LoVo (cell line): Measurements from ENCODE around the gene GAGE1.
"Not testable (repeated sequence)": the region's sequence is repeated elsewhere in the genome, so short reads cannot be mapped to it uniquely, and the experiment has no call there.

ENCODE experiments used
- DNase-seq: peaks from one replicate; pipeline ENCODE4 v3.0.0-alpha.2; 2016; ENCODE audit warnings: low spot score

Gene GAGE1, protein sequence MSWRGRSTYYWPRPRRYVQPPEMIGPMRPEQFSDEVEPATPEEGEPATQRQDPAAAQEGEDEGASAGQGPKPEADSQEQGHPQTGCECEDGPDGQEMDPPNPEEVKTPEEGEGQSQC

DNA sequence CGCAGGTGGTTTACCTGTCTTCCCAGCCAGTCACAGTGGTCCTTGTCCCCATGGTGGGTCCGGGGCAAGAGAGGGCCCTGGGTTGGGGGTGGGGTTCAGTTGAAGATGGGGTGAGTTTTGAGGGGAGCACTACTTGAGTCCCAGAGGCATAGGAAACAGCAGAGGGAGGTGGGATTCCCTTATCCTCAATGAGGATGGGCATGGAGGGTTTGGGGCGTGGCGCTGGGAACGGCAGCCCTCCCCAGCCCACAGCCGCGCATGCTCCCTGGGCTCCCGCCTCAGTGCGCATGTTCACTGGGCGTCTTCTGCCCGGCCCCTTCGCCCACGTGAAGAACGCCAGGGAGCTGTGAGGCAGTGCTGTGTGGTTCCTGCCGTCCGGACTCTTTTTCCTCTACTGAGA, at the start of gene GAGE1:
Gene GAGE1, plus strand, starts transcription at position 301 of the 400 bp plus-strand sequence. CDS start 1,155 bp downstream, outside the sequence.
- DNase-seq, result not testable (repeated sequence)

DNA sequence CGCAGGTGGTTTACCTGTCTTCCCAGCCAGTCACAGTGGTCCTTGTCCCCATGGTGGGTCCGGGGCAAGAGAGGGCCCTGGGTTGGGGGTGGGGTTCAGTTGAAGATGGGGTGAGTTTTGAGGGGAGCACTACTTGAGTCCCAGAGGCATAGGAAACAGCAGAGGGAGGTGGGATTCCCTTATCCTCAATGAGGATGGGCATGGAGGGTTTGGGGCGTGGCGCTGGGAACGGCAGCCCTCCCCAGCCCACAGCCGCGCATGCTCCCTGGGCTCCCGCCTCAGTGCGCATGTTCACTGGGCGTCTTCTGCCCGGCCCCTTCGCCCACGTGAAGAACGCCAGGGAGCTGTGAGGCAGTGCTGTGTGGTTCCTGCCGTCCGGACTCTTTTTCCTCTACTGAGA, 47.8 kb upstream of the GAGE1 start, which contains the start of gene GAGE12E:
Gene GAGE12E, plus strand, starts transcription at position 301 of the 400 bp plus-strand sequence. CDS start 1,155 bp downstream, outside the sequence.
- not testable (repeated sequence) for DNase-seq

DNA sequence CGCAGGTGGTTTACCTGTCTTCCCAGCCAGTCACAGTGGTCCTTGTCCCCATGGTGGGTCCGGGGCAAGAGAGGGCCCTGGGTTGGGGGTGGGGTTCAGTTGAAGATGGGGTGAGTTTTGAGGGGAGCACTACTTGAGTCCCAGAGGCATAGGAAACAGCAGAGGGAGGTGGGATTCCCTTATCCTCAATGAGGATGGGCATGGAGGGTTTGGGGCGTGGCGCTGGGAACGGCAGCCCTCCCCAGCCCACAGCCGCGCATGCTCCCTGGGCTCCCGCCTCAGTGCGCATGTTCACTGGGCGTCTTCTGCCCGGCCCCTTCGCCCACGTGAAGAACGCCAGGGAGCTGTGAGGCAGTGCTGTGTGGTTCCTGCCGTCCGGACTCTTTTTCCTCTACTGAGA, 38.3 kb upstream of the GAGE1 start, which contains the start of gene GAGE12F:
Gene GAGE12F, plus strand, starts transcription at position 301 of the 400 bp plus-strand sequence. CDS start 1,155 bp downstream, outside the sequence.
- DNase-seq, result not testable (repeated sequence)

DNA sequence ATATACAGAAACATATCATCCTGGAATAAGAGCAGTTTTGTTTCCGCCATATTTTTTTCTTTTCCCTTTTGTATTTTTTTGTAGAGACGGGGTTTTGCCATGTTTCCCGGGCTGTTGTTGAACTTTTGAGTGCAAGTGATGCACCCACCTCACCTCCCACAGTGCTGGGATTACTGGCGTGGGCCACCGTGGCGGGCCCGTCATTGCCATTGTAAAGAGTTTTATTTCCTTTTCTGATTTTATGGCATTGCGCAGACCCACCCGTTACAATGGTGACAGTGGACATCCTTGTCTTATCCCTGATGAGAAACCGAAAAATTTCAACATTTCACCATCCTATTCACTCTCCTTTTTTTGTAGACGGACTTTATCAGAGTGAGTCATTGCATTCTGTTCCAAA, 30.1 kb upstream of the GAGE1 start:
- DNase-seq, result not testable (repeated sequence)

DNA sequence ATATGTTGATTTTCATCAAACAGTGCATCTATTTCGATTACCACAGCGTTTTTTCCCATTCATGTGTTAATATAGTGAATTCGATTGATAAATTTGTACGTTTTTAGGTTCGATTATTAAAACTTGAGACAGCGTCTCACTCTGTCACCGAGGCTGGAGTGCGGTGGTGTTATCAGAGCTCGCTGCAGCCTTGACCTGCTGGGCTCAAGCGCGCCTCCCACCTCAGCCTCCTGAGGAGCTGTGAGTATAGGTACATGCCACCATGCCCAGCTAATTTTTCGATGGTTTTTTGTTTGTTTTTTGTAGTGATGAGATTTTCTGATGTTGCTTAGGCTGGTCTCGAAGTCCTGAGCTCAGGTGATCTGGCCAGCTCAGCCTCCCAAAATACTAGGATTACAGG, 29.7 kb upstream of the GAGE1 start:
- not testable (repeated sequence) for DNase-seq

DNA sequence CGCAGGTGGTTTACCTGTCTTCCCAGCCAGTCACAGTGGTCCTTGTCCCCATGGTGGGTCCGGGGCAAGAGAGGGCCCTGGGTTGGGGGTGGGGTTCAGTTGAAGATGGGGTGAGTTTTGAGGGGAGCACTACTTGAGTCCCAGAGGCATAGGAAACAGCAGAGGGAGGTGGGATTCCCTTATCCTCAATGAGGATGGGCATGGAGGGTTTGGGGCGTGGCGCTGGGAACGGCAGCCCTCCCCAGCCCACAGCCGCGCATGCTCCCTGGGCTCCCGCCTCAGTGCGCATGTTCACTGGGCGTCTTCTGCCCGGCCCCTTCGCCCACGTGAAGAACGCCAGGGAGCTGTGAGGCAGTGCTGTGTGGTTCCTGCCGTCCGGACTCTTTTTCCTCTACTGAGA, 28.7 kb upstream of the GAGE1 start, which contains the start of gene GAGE12G:
Gene GAGE12G, plus strand, starts transcription at position 301 of the 400 bp plus-strand sequence. CDS start 1,155 bp downstream, outside the sequence.
- DNase-seq, result not testable (repeated sequence)

DNA sequence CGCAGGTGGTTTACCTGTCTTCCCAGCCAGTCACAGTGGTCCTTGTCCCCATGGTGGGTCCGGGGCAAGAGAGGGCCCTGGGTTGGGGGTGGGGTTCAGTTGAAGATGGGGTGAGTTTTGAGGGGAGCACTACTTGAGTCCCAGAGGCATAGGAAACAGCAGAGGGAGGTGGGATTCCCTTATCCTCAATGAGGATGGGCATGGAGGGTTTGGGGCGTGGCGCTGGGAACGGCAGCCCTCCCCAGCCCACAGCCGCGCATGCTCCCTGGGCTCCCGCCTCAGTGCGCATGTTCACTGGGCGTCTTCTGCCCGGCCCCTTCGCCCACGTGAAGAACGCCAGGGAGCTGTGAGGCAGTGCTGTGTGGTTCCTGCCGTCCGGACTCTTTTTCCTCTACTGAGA, 19.2 kb upstream of the GAGE1 start, which contains the start of gene GAGE12H:
Gene GAGE12H, plus strand, starts transcription at position 301 of the 400 bp plus-strand sequence. CDS start 1,155 bp downstream, outside the sequence.
- DNase-seq, result not testable (repeated sequence)

DNA sequence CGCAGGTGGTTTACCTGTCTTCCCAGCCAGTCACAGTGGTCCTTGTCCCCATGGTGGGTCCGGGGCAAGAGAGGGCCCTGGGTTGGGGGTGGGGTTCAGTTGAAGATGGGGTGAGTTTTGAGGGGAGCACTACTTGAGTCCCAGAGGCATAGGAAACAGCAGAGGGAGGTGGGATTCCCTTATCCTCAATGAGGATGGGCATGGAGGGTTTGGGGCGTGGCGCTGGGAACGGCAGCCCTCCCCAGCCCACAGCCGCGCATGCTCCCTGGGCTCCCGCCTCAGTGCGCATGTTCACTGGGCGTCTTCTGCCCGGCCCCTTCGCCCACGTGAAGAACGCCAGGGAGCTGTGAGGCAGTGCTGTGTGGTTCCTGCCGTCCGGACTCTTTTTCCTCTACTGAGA, 9.6 kb upstream of the GAGE1 start, which contains the start of gene GAGE2A:
Gene GAGE2A, plus strand, starts transcription at position 301 of the 400 bp plus-strand sequence. CDS start 1,155 bp downstream, outside the sequence.
- DNase-seq, result not testable (repeated sequence)

DNA sequence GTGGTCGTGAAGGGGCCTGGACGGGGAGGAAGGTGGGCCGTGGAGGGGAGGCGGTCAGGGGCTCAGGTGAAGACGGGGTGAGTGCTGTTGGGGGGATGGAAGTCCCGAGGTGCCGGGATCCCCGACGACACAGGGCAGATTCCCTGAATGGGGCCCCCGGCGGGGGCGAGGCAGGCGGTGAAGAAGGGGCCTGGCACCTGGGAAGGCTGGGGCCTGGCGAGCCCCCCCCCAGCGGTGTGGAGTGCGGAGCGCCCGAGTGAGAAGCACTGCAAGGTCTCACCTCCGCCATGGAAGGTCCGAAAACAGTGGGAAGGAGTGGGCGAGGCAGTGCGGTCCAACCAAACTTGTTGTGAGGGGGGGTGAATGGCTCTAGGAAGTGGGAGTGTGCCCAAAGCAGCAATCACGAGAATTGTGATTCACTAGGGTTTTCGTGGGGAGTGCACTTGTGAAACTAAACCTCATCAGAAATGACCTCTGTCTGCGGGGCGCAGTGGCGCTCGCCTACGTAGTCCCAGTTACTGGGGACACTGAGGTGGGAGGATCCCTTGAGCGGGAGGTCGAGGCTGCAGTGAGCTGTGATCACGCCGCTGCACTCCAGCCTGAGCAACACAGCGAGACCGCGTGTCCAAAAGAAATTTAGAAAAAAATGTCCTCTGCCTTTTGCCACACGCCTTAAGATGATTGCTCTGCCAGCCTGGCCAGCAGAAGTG, 8.9 kb upstream of the GAGE1 start:
- DNase-seq, result not testable (repeated sequence)

DNA sequence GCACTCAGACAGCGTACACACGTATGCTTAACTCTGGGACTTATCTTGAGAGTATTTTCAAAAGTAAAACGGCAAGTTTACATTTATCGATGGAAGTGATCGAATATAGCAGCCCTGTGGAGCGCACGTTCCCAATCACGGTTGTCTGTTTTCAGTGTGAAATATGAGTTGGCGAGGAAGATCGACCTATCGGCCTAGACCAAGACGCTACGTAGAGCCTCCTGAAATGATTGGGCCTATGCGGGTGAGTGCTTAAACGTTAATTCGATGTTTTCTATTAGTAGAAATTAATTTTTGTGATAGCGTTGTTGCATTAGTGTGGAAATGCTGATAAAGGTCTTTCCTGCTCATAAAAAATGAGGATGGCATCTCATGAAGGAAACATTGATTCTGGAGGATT, 8.3 kb upstream of the GAGE1 start:
- DNase-seq, result not testable (repeated sequence)

DNA sequence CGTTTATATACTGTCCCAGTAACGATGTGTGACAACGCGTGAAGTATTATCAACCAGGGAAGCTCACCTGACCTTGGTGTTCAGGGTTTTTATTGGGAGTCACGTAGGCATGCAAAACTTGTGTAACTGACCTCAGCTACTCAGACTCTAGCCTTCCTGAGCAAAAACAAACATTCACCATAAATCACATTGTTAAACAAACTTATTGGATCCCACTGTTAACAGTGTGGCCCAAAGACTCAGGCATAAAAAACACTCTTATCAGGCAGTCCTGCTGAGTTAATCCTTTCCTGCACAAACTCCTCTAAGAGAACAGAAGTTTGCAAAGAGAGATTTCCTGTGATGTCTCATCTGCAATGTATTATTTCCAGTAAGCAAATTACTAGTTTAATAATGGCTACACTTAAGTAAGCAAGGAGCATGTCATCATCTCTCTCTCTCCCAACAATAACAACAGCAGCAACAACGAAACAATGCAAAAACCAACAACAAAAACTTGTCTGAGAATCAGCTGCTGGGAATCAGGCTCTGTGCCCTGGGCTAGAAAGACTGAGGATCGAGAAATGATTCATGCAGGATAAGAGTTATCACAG, 12.0 kb downstream of the GAGE1 start:
- DNase-seq, result no peak

DNA sequence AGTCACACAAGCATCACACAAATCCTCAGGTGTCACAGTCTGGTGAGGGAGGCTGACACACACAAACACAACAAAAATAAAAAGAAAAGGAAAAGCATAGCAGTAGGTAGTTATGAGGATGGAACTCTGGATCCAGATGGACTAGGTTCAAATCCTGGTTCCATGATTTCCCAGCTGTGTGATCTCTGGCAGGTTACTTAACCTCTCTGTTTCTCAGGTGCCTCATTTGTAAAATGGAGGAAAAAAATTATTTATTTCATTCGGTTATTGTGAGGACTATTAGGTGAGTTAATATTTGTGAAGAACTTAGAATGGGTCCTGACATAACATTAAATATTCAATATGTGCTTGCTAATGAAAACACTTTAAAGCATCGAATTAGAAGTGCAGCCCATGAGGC, 19.8 kb downstream of the GAGE1 start:
- DNase-seq, result no peak

DNA sequence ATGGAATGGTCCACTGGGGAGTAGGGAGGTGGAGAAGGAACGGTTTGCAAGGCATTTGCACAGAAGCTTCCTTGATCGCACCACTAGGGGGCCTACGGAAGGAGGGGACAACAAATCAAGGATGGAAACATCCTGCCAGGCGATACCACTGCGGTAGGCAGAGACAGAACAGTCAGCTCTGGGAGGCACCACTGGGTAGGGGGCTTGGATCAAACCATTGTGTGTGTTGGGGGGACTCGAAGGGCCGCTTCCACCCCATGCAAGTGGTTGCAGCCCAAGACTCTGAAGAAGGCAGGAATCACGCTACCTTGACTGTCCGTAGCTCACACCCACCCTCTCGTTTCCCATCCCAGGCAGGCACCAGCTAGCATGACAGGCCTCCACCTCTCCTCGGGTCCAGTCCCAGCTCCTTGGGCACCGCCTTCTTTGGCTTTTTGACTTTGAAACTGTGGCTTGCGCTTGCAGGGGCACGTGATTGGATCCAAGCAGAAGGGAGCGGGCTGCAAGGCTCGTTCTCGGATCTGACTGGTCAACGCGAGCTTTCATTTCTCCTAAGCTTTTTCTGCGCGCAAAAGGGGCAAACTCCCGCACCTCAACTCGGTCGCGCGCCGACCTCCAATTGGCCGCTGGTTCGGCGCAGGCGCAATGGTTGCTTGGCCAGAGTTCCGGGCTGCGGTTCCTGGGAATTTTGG, 28.4 kb downstream of the GAGE1 start:
- no peak for DNase-seq

DNA sequence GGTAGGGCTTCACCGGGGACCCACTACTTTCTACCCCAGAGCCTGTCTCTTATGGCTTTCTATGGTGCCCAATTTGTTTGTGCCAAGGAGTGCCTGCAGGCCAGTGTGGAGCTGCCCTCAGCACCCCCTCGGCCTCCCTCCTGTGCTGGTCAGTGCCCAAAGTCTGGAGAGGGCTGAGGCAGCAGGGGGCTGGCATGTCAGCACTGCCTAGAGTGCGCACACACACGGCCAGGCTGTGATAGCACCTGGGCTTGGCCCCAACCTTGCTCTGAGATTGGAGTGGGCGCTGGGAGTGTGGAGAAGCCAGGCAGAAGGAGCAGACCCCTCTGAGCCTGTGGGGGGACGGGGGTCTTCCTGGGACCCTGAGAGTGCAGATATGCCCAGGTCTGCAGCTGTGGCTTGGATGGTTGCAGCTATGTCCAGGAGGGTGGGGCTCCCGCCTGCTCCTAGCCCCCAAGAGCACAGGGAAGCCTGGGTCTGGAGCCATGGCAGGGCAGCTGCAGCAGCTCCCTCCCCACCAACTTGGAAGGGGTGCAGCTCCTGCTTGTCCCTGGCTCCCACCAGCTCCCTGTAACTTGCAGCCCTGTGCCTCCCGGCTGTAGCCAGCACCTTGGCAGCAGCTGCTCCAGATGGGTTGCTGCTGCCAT, 46.3 kb downstream of the GAGE1 start:
- DNase-seq, result no peak

DNA sequence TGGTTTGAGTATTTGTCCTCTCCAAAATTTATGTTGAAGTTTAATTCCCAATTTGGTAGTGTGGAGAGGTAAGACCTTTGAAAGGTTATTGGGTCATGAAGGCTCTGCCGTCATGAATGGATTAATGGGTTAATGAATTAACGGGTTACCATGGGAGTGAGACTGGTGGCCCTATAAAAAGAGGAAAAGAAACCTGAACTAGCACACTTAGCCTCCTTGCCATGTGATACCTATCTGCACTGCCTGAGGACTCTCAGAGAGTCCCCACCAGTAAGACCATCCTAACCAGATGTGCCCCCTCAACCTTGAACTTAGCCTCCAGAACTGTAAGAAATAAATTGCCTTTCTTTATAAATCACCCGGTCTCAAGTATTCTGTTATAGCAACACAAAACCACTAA, 57.7 kb downstream of the GAGE1 start:
- DNase-seq, result no peak
